Renal pelvis (tissue), 4 donors: Measurements from ENCODE around the gene GRM4. TPM values are rescaled to one million over a fixed set of nuclear protein-coding genes. Genes with fewer than 3 reads are reported as not detected.
"Not testable (repeated sequence)": the region's sequence is repeated elsewhere in the genome, so short reads cannot be mapped to it uniquely, and the experiment has no call there.

ENCODE experiments used
- DNase-seq: peaks from one replicate; pipeline ENCODE4 v3.0.0-alpha.2; 2013
- polyA plus RNA-seq, 3 donors: library from polyadenylated mRNA; unstranded; fragments of 120-200 nt; gene quantifications; one replicate each; pipeline ENCODE4 v1.2.1, GENCODE V29; 2013; ENCODE audit not compliant: insufficient read length in 3 of 3

GRM4 gene
- polyA plus RNA-seq, 3 donors = 0.57 to 0.69 (median 0.59) TPM

DNA sequence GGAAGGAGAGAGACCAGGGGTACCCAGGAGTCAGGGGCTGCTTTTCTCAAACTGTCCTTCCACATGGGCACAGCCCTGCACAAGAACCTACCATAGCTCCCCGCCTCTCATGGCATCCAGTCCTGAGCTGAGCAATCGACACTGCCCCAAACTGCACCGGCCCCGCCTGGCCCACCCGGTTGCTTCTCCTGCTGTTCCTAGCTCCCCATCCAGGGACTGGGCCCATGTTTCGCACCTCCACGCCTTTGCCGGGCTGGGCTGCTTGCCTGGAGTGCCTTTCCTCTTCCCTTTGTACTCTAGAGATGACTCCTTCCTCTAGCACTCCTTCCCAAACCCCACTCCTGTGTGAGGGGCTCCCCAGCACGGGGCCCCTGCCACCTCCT is 123.0 kb downstream of the GRM4 start:
- no peak for DNase-seq

DNA sequence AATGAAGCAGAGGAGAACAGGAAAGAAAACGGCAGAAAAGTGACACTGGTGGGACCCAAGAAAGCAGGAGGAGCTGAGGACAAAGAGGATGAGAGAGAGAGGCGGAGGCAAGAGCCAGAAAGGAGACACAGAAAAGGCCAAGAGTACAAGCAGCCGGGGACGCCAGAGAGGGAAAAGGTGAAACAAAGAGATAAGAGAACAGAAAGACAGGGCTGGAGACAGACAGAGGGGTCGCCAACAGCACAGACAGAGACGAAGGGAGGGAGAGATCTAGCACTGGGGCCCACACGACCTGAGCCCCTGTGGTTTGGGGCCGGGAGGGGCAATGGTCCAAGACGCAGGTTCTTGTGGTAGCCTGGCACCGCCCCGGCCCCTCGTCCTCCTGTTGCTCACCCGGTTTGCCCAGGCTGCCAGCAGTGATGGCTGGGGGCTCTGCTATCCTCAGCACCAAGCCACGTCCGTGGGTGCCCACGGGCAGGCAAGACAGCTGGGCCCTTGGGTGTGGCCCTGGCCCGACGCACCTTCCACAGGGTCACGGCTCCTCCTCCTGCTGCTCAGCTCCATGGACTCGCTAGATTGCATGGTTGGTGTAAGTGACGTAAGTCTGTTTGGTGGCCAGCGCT is 123.5 kb downstream of the GRM4 start:
- no peak for DNase-seq

DNA sequence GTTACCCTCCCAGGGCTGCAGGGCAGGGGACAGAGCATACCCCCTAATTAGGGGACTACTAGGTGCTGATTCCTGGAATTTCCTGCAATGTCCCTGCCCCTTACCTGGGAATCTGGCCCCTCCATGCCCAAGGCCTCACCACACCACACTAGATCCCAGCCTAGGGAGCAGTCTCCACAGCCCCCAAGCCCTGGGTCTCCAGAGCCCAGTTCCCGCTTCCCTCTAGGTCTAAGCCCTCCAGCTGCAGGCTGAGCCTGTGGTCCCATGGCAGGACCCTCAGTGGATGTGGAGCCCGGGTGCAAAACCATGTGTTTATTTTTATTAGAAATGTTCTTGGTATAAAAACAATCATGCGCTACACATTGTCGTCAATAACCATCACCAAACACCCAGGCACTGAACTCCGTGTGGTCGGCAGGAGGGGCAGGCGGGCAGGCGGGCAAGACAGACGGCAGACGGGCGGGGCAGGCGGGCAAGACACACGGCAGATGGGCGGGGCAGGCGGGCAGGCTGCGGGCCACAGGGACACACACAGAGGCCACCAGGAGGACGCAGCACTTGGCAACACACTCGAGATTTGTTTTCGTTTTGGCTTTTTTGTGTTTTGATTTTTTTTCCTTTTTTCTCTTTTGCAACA is 124.2 kb downstream of the GRM4 start:
- DNase-seq = no peak

DNA sequence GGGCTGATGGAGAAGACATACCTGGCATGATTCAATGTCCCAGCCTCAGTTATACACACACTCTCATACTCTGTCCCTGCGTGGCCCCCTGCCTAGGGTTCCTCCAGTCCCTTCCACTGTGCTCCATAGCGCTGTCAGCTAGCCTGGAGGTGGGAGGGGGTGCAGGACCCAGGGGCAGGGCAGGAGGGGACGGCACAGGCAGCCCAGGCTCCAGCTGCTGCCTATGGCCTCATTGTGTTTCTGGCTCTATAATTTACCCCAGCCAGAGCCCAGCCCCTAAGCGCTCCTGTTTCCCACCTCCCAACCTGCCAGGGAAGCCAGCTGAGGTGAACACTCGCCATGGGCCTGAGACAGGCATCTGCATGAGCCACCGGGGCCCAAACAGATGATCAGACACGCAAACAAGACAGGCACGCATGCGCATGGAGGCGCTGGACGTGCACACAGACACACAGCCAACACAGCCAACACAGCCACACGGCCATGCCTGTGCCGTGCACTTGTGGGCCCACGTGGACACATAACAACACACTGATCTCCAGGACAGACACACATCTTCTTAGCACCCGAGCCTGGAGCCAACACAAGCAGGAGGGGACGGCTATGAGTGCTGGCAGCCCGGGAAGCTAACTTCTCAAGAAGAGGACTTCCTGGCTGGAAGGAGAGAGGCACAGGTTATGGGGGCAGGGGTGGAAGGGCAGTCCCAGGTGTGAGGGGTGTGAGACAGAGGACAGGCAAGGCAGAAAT is 124.9 kb downstream of the GRM4 start:
- no peak for DNase-seq

DNA sequence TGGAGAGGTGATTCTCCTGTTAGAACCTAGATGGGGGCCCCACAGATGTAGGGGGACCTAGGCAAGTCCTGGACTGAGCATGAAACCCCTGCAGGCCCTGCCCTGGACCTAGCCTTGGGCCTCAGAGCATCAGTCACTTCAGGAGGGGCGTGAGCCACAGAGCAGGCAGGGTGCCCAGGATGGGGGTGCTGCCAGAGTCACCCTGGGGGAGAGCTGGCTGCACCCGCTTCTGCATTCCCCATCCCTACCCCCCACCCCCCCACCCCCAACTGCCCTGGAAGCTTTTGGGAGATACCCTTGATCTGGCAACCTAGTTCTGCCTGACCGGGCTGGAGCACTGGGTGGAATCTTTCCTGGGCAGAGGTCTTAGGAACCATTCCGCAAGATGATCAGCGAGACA is 125.6 kb downstream of the GRM4 start:
- DNase-seq = no peak

DNA sequence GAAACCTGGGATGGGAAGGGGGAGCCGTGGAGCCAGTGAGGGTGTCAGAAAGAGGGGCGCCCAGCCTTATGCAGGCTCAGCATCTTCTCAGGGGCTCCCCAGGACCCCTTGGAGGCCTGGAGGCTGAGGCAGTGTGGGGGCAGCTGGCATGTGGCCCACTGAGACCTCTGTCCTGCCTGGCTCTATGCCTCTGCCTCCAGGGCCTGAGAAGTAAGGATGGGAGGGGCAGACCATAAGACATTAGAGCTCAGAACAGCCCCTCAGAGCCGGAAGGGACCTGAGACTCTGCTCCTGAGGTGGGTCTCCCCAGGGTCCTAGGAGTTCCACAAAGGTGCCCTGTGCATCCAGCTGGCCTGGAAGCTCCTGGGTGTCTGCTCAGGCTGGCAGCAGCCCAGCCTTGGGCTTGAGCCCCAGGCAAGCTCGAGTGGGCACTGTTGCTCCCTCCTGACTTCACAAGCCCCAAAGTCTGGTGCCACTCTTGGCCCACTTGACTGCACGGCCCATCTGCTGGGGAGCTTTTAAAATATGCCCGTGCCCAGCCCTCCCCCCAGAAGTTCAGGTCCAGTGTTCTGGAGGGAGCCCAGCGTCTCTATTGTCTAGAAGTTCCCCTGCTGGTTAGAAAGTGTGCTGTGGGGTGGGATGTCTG is 126.8 kb downstream of the GRM4 start:
- no peak for DNase-seq

DNA sequence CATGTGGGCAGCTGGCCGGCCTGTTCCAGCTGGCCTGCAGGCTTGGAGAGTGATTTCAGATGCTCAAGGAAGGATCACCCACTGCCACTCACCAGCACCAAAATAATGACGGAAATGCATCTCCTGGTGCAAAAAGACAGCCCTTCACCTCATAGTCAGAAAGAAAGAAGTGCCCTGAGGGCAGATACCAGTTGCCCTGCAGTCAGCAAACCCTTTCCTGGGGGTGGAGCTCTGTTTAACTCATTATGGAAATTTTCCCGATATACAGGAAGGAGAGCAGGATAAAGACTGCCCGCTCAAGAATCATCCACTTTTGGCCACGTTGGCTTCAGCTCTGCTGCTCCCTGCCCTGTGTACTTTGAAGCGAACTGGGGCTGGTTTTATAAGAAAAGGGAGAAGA is 127.9 kb downstream of the GRM4 start:
- no peak for DNase-seq

DNA sequence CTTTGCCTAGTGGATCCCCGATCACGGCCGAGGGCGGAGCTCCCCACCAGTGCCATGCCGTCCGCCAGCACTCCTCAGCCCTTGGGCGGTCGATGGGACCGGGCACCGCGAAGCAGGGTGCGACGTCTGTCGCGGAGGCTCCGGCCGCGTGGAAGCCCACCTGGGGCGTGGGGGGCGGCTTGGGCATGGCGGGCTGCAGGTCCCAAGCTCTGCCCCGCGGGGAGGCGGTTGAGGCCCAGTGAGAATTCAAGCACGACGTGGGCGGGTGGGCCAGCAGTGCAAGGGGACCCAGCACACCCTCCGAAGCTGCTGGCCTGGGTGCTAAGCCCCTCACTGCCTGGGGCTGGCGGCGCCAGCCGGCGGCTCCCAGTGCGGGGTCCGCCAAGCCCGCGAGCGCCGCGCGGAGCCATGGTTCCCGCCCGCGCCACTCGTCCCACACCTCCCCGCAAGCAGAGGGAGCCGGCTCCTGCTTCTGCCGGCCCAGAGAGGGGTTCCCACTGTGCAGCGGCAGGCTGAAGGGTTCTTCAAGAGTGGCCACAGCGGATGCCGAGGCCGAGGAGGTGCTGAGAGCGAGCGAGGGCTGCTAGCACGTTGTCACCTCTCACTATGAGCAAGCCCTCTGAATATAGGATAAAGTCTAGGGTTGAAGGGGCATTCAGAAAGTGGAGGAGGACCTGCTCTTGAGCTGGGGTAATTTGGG is 128.6 kb downstream of the GRM4 start:
- DNase-seq = no peak

DNA sequence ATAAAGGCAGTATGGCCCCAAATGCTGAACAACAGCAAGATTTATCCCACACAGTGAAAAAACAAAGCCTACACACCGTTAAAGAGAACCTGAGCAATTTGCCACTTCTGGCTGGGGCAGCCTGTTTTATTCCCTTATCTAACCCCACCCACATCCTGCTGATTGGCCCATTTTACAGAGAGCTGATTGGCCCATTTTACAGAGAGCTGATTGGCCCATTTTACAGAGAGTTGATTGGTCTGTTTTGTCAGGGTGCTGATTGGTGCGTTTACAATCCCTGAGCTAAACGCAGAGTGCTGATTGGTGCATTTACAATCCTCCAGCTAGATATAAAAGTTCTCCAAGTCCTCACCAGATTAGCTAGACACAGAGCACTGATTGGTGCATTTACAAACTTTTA is 129.3 kb downstream of the GRM4 start:
- not testable (repeated sequence) for DNase-seq

DNA sequence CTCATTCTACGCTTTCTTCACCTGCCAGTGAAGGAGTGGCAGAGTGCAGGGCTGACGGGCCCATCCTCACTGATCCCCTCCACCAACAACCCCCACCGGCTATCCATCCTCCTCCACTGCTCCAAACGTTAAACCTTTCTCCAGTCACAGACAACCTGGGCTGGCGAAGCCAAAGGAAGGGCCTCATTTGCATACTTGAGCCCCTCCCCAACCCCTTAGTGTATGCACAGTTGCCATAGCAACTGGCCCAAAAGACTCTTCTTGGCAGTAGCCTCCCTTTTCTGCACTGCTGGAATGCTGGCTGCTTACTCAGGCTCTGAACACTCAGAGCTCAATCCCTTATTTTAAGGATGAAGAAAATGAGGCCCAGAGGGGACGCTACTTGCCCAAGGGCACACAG is 130.3 kb downstream of the GRM4 start:
- no peak for DNase-seq

DNA sequence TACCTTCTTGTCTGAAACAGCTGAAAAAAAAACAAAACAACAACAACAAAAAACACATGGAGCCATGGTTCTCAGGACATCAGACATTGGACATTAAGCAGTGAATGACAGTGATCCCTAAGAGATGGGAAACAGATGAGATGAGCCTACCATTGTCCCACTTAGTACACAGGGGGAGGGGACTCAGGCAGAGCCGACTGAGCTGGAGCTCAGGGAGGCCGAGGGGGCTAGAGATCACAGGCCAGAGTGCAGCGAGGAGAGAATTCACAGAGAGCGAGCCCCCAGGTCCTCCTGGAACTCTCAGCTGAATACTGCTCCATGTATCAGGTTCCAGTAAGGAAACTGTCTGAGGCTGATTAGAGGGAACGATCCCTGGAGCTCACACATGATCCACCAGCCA is 134.6 kb downstream of the GRM4 start:
- DNase-seq = no peak

DNA sequence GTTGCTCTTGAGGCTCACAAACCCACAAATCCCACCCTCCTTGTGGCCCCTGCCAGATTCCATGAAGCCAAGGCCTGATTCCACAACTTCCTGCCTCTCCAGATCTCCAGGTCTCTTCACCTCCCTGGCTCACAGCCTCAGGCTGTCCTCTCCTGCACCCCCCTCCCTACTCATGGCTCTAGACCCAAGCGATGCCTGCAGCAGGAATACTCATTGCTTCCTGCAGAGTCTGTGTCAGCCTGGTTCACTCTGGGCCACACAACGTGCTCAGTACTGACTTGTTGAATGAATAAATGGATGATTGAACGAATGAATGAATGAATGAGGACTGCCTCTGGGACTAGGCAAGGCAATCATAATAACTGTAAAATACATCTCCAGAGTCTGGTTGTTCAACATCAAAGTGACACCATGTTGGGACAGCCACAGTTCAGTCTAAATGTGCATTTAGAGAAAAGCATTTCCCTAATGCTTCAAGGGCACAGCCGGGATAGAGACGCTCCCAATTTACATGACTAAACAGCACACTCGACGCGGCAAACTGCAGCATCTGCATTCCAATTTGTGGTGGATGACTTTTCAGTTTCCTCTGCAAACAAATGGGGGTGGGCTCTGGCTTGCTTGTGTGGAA is 139.9 kb downstream of the GRM4 start:
- DNase-seq = no peak

DNA sequence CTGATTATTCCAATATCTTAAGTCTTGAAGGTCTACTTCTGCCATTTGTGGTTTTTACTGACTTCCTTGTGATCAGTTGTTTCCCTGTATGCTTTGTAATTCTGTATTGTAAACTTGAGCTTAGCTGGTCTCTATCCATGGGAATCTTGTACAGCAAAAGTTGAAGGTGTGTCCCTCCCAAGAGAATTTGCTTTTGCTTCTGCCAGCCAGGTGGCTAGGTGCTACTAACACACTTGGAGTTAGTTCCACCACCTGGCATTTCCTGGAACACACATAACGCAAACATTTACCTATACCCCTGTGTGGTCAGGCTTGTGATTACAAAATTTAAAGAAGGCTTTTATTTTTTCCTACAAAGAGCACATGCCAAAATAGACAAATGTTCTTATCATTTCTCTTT is 141.2 kb downstream of the GRM4 start:
- no peak for DNase-seq

DNA sequence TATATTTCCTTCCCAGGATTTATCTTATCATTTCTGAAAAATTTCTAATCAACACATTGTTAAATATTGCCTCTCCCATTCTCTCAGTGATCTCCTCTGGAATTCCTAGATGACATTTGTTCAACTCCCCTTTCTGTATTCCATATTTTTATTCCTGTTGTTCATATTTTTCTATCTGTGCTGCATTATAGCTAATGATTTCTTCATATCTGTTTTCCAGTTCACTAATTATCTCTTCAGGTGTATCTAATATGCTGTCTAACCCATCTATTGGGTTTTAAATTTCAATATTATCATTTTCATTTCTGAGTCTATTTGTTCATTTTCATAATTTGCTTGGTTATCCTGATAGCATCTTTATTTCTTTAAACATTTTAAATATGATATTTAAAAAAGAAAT is 141.9 kb downstream of the GRM4 start:
- DNase-seq = no peak

DNA sequence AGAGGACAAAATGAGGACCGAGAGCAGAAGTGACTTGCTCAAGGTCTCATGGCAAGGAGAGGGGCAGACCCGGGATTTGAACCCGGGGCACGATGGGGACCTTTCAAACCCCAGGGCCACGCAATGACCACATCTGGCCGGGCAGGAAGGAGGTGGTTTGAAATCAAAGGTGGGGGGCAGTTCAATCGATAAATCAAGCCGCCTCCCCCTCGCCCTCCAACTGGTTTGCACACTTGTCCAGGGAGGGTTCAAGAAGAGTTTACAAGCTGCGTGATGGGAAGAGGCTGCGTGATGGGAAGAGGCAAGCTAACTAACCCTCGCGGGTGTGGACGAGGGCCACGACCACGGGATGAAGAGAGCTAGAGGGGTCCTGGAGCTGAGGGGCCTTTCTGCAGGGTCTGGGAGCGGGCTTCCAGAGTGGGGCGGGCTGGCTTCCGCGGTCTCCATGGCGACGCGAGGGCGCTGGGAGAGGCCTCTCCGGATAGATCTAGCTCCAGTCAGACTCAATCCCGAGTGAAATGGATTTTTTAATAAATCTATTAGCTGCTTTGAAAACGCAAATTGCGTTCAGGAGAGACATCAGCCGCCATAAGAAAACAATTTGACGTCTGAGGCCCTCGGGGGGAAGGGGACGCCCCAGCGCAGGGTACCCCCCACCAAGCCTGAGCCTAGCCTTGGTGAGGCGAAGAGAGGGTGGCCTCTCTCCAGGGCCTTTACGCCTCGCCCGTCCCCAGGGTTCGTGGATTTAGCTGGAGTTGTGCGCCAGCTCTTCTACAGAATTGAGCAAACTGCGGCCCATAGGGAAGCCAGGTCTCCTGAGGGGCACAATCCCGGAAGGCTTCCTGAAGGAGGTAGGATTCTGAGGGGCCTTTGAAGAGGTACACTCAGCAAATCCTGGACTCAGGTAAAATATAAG is 143.9 kb downstream of the GRM4 start:
- DNase-seq = no peak

DNA sequence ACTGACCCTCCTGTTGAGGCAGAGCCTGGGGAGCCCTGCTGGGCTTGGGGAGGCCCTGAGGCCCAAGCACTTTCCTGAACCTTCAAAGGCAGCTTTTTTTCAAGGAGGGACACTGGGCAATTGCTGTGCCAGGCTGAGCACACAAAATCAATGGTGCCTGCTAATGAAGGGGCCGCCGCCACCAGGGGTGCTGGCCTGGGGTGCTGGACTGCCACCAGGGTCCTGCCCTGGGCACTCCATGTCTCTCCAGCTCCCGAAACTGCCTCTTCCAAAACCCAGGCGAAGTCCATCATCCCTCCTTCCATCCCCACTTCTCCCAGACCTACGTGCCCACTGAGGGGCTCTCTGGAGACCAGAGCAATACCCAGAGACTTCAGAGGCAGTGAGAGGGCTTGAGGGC is 145.6 kb downstream of the GRM4 start:
- no peak for DNase-seq

DNA sequence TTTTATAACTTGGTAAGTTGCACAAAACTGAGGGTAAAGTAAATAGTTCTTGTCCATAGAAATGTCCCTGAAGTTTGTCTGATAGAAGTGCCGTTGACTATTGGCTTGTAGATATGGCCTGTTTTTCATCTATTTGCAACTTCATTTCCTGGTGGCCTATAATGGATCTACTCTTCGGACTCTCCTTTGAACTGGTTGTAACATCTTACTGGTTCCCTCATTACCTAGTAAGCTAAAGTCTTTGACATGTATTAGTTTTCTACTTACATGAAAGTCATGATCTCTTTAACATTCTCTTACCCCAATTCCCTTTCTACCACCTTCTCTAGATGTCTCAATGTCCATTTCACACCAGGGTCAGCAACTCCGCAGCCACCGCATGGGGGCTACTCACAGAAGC is 146.3 kb downstream of the GRM4 start:
- DNase-seq = no peak

DNA sequence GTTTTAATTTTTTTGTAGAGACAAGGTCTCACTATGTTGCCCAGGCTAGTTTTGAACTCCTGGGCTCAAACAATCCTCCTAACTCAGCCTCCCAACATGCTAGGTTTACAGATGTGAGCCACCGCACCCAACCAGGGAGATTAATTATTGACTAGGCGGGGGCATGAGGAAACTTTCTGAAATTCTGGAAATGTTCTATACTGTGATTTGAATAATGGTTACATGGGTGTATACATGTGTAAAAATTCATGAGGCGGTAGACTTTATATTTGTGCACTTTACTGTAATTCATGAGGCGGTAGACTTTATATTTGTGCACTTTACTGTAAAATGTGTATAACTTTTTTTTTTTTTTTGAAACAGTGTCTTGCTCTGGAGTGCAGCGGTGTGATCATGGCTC is 147.2 kb downstream of the GRM4 start:
- no peak for DNase-seq

DNA sequence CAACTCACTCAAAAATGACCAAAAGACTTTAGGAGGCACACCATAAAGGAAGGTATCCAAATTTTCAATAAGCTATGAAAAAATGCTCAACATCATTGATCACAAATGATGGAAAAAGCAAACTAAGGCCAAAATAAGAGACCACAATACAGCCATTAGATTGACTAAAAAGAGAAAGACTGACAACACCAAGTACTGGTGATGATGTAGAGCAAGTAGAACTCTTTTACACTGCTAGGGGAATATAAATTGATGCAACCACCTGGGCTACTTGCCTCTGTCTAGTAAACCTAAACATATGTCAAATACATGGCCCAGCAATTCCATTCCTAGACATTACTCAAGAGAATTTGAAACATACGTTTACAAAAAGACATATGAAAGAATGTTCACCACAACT is 148.6 kb downstream of the GRM4 start:
- no peak for DNase-seq

DNA sequence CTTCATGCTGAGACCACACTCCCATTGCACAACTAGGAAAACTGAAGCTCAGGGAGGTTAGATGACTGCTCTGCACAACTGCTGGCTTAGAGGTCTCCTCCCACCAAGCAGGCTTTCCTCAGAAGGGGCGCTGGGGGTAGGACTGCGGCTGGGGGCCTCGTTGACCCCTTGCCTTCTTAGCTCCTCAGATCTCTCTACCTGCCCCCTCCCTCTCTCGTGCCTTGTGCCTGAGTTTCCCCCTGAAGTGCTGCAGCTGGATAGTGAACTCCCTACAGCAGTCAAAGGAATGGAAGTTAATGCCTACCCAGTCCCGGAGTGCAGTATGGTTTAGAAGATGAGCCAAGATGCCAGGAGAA is 149.8 kb downstream of the GRM4 start:
- no peak for DNase-seq
